Measurements from ENCODE around the gene CHP2.
"Not testable (repeated sequence)": the region's sequence is repeated elsewhere in the genome, so short reads cannot be mapped to it uniquely, and the experiment has no call there.

Gene CHP2

DNA sequence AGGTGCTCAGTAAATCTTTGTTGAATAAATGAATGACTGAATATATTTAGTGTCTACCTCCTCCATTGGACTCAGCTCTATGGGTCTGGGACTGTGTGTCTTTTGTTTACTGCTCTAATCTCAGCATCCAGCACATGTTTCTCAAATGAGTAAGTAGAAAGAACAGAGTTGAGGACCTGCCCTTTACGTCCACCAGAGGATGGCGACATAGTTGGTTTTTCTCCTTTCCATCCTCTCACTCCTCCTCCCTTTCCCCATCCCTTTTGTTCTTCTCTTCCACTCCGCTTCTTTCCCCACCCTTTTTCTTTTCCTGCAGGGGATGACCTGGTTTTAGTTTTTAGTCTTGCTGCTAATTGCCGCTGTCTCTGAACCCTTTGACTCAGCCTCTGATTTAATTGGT lies 12.1 kb upstream of the CHP2 start:
- no peak overlapping the region for H3K4me3 ChIP-seq (ENCODE audit: low read depth, low read length)

DNA sequence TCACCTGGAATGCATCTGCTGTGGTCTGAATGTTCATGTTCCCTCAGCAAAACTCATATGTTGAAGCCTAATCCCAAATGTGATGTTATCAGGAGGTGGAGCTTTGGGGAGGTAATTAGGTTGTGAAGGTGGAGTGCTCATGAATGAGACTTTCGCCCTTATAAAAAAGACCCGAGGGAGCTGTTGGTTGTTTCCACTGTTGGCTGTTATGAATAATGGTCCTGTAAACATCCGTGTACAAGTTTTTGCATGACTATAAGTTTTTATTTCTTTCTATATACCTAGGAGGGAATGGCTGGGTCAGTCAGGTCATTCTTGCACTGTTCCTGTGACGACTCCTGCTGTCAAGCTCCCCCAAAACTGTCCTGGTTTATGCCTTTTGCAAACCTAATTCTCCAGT lies 9.6 kb upstream of the CHP2 start:
- H3K4me3 ChIP-seq (ENCODE audit: low read depth, low read length): no peak overlapping the region

DNA sequence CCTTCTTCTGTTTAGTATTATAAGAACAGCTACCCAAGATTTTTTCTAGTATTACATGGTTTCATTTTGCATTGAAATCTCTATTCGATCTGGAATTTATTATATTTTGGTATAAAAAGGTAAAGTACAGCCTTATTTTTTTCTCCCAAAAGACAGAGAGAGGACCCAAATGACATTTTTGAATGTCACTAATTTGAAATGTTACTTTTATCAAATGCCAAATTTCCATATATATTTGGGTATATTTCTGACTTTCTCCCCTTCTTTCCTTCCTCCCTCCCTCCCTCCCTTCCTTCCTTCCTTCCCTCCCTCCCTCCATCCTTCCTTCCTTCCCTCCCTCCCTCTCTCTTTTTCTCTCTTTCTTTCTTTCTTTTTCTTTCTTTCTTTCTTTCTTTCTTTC lies 6.2 kb upstream of the CHP2 start:
- H3K4me3 ChIP-seq (ENCODE audit: low read depth, low read length): no peak overlapping the region

DNA sequence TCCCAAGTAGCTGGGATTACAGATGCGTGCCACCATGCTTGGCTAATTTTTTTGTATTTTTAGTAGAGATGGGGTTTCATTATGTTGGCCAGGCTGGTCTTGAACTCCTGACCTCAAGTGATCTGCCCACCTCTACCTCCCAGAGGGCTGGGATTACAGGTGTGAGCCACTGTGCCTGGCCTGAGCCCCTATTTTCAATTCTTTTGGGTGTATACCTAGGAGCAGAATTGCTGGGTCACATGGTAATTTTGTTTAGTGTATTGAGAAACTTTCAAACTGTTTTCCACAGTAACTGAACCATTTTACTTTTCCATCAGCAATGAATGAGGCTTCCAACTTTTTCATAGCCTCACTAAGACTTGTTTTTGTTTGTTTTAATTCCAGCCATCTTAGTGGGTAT lies 3.8 kb upstream of the CHP2 start:
- H3K4me3 ChIP-seq (ENCODE audit: low read depth, low read length): not testable (repeated sequence)

DNA sequence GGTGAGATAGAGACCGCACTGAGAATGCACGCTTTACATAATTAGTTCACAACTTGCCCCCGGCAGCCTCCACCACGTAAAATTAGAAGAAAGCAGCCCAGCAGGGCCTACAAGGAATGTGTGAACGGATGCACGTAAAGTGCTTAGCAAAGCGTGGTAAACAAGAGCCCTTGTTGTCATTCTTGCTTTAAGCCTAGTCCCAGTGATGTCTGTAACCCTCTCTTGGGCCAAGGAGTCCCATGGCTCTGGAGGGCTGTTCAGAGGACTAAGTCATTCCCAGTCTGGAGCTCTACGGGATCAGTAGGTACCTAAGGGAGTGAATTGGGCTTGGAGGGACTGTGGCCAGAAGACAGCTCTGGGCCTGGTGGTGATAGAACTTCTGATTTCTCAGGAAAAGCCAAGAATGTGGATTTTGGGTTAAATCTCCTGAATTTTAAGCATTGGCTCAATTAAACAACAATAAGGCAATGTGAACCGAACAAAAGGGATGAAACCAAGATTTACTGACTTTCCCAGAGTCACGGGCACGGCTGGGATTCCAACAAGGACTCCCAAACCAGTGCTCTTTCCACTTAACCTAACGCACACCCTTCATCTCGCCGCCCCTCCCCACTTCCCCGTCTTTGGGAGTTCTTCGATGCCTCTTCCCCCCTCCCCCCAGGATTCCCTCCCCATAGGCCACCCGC lies 775 bp upstream of the CHP2 start:
- H3K4me3 ChIP-seq (ENCODE audit: low read depth, low read length): peak overlapping the region; percentile 1

DNA sequence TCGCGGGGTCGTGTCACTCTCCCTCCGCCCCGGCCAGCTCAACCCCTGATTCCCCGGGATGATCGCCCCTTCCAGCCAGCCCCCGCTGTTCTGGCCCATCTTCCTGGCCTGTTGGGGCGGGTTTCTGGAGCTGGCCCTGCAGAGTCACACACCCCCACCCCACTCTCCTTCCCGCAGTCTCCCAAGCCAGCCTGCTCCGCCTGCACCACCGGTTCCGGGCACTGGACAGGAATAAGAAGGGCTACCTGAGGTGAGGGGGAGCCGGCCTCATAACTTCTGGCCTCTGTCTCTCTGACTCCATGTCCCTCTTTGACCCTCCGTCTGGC lies 621 bp downstream of the CHP2 start:
- no peak overlapping the region for H3K4me3 ChIP-seq (ENCODE audit: low read depth, low read length)

DNA sequence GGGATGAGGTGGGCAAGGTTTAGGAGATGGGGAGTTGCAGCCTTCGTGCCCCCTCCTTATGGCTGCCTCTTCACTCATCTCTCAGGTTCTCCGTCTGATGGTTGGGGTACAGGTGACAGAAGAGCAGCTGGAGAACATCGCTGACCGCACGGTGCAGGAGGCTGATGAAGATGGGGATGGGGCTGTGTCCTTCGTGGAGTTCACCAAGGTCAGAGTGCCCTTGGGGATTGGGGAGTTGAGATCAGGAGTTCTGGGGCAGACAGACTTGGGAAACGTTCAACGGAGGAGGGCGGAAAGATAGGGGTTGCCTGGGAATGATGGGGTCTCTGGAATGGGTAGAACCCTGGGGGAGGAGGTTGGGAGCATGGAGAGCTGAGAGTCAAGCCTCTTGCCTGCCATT lies 2.3 kb downstream of the CHP2 start:
- H3K4me3 ChIP-seq (ENCODE audit: low read depth, low read length): no peak overlapping the region

DNA sequence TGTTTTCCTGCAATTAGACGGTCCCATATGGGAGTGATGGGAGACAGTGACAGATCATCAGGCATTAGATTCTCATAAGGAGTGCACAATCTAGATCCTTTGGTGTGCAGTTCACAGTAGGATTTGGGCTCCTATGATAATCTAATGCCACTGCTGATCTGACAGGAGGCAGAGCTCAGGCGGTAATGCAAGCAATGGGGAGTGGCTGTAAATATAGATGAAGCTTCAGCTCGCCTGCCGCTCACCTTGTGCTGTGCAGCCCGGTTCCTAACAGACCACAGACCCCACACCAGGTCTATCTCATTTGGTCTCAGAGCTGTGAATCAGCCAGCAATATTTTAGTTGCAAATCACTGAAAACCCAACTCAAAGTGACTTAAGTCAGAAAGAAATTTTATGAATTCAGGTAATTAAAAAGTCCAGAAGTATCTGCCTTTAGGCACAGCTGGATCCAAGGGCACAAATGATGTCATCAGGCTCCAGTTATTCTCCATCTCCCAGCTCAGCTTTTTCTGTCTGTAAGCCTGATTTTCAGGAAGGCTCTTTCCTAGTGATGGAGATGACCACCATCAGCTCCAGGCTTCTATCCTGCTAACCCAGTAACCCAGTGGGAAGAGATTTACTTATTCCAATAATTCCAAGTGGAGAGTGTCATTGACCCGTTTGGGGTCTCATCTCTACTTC lies 3.3 kb downstream of the CHP2 start:
- H3K4me3 ChIP-seq (ENCODE audit: low read depth, low read length): no peak overlapping the region

DNA sequence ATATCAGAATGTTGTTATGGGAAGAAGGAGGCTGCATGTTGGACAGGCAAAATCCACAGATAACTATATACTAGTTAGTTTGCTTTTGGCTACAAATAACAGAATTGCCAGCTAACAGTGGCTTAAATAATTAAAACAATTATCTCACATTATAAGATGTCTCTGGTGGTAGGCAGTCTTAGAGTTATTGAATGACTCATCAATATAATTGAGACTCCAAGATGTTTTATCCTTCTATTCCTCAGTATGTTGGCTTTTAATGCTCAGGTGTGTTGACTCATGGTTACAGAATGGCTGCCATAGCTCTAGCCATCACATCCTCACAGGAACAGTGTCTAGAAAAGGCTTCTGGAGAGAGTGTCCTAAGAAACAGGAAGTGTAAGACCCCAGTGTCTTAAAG lies 11.1 kb downstream of the CHP2 start:
- no peak overlapping the region for H3K4me3 ChIP-seq (ENCODE audit: low read depth, low read length)

DNA sequence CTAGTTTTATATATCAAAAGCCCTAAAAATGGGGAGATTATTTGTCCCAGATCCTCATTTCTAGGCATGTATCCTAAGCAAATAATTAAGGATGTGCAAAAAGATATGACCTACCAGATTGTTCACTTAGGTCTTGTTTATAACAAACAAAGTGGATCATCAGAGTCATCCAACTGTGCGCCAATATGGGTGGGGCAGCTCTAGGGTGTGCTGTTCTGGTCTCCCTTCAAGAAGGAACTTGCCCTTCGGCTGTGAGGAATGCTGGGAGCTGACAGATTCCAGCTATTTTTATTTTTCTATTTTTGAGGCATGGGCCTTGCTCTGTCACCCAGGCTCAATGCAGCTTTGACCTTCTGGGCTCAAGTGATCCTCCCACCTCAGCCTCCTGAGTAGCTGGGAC lies 13.8 kb downstream of the CHP2 start:
- no peak overlapping the region for H3K4me3 ChIP-seq (ENCODE audit: low read depth, low read length)

DNA sequence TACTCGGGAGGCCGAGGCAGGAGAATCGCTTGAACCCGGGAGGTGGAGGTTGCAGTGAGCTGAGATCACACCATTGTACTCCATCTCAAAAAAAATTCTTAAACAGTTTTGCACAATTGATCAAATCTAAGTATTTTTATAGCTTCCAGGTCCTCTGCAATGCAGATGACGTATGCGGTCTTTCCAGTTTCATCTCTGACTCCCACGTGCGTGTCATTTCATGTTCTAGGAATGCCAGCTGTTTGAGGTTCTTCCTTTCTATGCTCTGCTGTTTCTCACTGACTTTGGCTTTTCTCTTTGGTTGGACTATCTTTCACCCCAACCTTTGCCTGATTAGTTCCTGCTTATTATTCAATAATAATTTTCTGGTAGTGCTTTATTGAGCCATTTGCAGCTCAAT lies 16.2 kb downstream of the CHP2 start:
- H3K4me3 ChIP-seq (ENCODE audit: low read depth, low read length): no peak overlapping the region

DNA sequence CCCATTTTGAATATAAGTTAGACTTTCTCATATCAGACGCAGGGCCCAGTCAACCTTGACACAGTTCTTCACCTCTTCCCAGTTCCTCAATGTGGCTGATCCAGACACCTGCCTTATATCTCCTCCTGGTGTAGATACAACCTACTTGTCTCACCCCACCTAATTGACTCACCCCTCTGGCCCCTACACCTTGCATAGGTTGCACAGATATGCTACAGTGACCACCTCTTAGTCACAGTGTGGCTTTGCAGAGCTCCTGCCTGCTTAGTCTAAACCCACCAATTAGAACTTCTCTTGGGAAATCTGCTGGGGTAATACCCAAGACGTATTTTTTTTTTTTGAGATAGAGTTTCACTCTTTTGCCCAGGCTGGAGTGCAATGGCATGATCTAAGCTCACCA lies 16.8 kb downstream of the CHP2 start:
- H3K4me3 ChIP-seq (ENCODE audit: low read depth, low read length): no peak overlapping the region

DNA sequence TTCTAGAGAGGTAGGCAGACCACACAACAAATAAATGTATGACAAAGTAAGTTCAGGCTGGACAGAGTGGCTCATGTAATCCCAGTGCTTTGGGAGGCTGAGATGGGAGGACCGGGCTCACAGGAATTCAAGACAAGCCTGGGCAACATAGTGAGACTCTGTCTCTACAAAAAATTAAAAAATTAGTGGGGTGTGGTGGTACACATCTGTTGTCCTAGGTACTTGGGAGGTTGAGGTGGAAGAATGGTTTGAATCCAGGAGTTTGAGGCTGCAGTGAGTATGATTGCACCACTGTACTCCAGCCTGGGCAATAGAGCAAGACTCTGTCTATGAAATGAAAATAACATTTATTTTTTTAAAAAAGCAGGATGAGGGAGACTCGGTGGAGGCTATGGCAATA lies 18.5 kb downstream of the CHP2 start:
- no peak overlapping the region for H3K4me3 ChIP-seq (ENCODE audit: low read depth, low read length)

DNA sequence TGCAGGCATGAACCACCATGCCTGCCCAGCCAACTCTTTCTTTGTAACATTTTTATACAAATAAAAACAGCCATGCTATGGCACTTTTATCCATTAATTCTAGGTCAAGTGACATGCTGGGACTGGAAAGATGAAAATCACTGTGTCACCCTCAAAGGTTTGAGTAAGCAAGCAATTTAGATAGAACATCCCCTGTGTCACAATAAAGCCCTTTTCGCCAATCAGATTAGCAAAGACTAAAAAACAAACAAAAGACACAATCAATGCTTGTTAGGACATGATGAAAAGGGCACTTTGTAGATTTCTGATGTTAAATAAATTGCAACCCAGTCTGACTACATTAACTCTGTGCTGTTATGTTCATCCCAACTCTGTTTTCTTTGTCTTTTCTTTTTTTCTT lies 26.4 kb downstream of the CHP2 start:
- H3K4me3 ChIP-seq (ENCODE audit: low read depth, low read length): no peak overlapping the region

DNA sequence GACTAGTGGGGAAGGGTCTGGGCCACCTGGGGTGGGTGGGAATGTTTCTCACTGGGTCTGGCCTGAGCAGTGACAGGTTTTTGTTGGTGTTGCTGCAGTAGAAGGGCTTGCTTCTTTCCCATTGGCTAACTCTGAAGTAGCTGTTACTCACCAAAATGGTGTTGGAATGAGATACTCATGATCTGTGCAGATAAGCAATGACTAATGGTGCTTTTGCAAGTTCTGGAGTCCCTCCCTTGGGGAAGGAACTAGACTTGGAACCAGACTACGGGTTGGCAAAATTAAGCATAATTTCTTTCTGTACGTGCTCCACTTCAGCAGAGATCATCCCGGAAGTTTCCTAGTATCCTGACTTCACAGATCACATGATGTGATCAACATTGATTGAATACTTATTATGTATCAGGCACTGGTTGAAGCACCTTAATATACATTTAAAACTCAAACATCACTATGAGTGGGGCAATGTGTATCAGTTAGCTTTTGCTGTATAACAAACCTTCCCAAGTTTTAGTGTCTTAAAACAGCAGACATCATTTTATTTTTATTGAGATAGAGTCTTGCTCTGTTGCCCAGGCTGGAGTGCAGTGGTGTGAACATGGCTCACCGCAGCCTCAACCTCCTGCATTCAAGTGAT lies 30.1 kb downstream of the CHP2 start:
- H3K4me3 ChIP-seq (ENCODE audit: low read depth, low read length): no peak overlapping the region

DNA sequence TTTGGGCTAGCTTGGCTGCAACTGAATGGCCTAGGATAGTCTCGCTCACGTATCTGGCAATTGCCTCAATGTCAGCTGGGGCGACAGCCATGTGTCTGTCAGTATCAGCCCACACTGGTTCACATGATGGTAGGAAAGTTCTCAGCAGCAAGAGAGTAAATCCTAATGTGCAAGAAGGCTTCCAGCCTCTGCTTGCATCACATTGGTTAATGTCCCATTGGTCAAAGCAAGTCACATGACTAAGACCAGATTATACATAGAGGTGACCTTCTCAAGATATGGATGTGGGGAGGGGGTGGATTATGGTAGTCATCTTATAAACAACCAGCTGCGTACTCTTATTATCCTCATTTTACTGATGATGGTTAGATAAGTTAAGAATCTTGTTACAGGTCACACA lies 31.0 kb downstream of the CHP2 start:
- H3K4me3 ChIP-seq (ENCODE audit: low read depth, low read length): no peak overlapping the region

DNA sequence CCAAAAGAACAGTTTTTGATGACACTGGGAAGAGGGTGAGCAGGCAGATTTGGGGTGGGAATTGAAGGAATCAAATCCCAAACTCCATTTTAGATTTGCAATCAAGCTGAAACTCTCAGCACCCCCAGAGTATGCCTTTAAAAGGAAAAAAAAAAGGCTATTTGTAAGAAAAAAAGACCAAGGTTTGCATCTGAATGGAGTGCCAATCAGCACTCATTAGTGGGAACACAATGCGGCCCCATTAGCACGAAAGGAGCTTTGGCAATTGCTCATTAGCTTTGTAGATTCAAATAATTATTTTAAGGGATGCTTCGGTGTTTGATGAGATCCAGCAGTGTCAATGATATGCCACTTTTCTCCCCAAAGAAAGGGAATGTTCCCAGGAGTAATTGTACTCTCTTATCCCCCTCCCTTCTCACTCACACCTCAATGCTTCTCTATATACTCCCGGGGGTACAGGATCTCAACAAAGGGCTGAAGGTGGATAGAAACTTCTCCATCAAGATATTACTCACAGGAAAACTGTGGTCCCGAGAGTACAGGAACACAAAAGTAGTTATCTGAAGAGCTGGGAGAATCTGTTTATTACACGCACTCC lies 32.2 kb downstream of the CHP2 start:
- H3K4me3 ChIP-seq (ENCODE audit: low read depth, low read length): no peak overlapping the region

DNA sequence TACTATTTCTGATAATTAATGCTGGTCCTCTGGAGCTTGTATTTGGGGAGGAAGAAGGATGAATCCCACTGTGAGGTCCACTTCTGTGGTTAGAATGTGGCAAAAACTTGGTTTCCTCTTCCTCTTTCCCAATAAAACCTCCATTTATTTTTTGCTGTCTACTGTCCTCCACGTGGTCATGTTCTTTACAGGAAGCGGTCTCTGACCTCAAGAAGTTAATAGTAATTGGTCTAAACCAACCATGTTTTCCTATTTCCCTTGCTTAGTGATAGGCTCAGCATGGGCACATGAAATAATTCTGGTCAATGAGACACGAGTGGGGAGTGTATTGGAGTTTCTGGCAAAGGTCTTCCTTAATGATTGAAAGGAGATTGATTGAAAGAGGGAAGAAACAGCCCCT lies 33.9 kb downstream of the CHP2 start:
- no peak overlapping the region for H3K4me3 ChIP-seq (ENCODE audit: low read depth, low read length)

DNA sequence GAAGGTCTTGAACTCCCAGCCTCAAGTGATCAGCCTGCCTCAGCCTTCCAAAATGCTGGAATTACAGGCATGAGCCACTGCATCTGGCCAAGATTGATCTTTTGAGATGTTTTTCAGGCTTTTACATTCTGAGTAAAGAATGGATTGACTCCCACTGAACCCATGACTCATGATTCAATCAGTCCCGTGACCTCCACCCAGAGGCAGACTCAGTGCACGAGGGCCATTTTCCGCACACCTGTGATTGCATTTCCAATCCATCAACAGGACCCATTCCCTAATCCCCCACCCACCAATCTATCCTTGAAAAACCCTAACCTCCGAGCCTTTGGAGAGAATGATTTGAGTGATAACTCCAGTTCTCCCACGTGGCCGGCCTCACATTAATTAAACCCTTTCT lies 40.6 kb downstream of the CHP2 start:
- no peak overlapping the region for H3K4me3 ChIP-seq (ENCODE audit: low read depth, low read length)

DNA sequence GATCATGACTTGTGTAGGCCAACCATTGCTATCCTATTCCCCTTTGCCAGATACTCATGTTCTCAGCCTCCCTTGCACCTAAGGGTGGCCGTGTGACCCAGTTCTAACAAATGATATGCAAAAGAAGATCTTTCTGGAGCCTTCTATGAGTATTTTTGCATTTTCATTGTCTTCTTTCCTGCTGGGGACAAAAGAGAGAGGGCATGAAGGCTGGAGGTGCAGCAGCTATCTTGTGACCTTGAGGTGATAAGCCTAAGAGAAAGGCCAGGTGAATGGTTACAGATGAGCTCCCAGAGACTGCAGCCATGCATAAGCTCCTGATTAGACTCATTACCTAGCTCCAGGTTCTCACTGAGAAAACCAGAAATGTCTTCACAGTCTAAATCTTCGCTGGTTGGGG lies 42.1 kb downstream of the CHP2 start:
- H3K4me3 ChIP-seq (ENCODE audit: low read depth, low read length): no peak overlapping the region

DNA sequence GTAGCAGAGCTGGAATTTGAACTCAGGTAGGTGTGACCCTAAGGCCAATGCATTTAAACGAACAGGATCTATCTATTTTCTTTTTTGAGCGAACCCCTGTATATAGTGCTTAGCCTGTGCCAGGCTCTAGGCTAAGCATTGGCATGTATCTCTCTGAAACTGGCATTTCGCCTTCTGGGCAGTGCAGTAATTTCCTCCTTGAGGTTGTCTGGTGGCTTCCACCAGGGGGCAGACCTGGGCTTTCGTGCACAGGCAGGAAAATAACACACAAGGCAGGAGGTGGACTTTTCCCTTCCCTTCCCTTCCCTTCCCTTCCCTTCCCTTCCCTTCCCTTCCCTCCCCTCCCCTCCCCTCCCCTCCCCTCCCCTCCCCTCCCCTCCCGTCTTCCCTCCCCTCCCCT lies 46.6 kb downstream of the CHP2 start:
- no peak overlapping the region for H3K4me3 ChIP-seq (ENCODE audit: low read depth, low read length)

DNA sequence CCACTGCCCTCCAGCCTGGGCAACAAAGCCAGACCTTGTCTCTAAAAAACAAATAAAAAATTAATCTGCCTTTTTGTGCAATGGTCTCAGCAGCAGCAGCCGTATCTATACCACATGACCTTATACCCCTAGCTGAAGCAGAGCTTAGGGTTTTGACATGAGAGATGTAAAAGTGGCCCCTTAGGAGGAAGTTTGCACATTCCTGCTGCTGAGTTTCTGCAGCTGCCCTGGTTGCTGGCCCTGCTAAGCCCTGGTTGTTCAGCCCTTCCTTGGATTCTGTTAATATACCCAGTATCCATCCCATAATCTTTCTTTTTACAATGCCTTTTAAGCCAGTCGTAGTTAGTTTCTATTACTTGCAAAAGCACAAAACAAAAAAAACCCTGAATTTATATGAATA lies 48.0 kb downstream of the CHP2 start:
- H3K4me3 ChIP-seq (ENCODE audit: low read depth, low read length): no peak overlapping the region
